Natural killer cell (primary cell): ENCODE data around the gene RBM5. TPM values are rescaled to one million over a fixed set of nuclear protein-coding genes. Genes with fewer than 3 reads are reported as not detected.

Source experiments
- ATAC-seq, 3 donors: fragments of 150-1000 bp in 2 of 3; fragments of 200-7000 bp in 1 of 3; cut with Tn5 transposase; 1 replicate in 1 of 3; 2 replicates in 2 of 3; pipeline ENCODE4 v1.10.0; 2021; ENCODE audit warnings: mild to moderate bottlenecking in 2 of 3, moderate library complexity in 2 of 3
- DNase-seq, 2 donors: peaks; one replicate each; pipeline versions ENCODE4 v3.0.0 to v3.0.0-alpha.2; 2013 to 2021; ENCODE audit warnings: mixed read lengths in 1 of 2
- H3K27ac ChIP-seq: one replicate; pipeline ENCODE4 v1.5.1; 2013; ENCODE audit warnings: mild to moderate bottlenecking, low read length
- H3K27me3 ChIP-seq: one replicate; pipeline ENCODE4 v1.6.1; 2013; ENCODE audit warnings: low read length; ENCODE audit not compliant: control insufficient read depth, insufficient read depth
- H3K36me3 ChIP-seq: one replicate; pipeline ENCODE4 v1.6.1; 2013; ENCODE audit warnings: low read length; ENCODE audit not compliant: control insufficient read depth, insufficient read depth
- H3K4me1 ChIP-seq: one replicate; pipeline ENCODE4 v1.6.1; 2013; ENCODE audit warnings: low read length; ENCODE audit not compliant: control insufficient read depth, insufficient read depth
- H3K4me3 ChIP-seq: one replicate; pipeline ENCODE4 v1.5.1; 2013; ENCODE audit warnings: low read length
- H3K9me3 ChIP-seq: one replicate; pipeline ENCODE4 v1.6.1; 2013; ENCODE audit warnings: low read length; ENCODE audit not compliant: control insufficient read depth, insufficient read depth
- H3K27ac Mint-ChIP-seq, 2 donors: one replicate each; pipeline ENCODE4 v1.8.0; 2022; ENCODE audit warnings: mild to moderate bottlenecking in 2 of 2, mixed read lengths in 2 of 2, moderate library complexity in 1 of 2
- H3K27me3 Mint-ChIP-seq, 2 donors: one replicate each; pipeline ENCODE4 v1.8.0; 2022; ENCODE audit warnings: low read depth in 2 of 2, mixed read lengths in 2 of 2
- H3K36me3 Mint-ChIP-seq: one replicate; pipeline ENCODE4 v1.8.0; 2022; ENCODE audit warnings: mixed read lengths
- H3K4me1 Mint-ChIP-seq, 2 donors: one replicate each; pipeline ENCODE4 v1.8.0; 2022; ENCODE audit warnings: mixed read lengths in 2 of 2
- H3K4me3 Mint-ChIP-seq: one replicate; pipeline ENCODE4 v1.8.0; 2022; ENCODE audit warnings: mild to moderate bottlenecking, moderate library complexity, mixed read lengths
- H3K9me3 Mint-ChIP-seq, 2 donors: one replicate each; pipeline ENCODE4 v1.8.0; 2022; ENCODE audit warnings: mixed read lengths in 2 of 2
- WGBS: methylation state at CpG from one replicate; pipeline ENCODE4 v1.1.7; 2013; ENCODE audit warnings: missing lambda C conversion rate; ENCODE audit not compliant: insufficient coverage; 5-methylcytosine and 5-hydroxymethylcytosine counted together
- intact Hi-C: fragments of 100-400 bp; cut with micrococcal nuclease; formaldehyde crosslinking; loops from one replicate; pipeline ENCODE4 v1.14.2; 2022
- total RNA-seq, 4 donors: library from RNA; stranded (reverse); fragments of 120-200 nt in 1 of 4; gene quantifications; one replicate each; pipeline versions ENCODE4 v1.2.3 to v1.2.4, GENCODE V29; 2013 to 2022
- TF ChIP-seq, protein P1 (sequence below): fragments of 200-600 bp; IDR thresholded peaks from one replicate; pipeline ENCODE4 v1.8.0; 2022; ENCODE audit warnings: antibody characterized with exemption

Gene RBM5
- total RNA-seq, 3 donors from 2014 or later (not counting 1 experiment from before 2014, with no cell fraction given): 359 to 473 (median 401) TPM

GRCh38 chr3:50123394-50124051, 34.8 kb downstream of the RBM5 start:
- H3K4me1 ChIP-seq: no peaks in the 10 kb centered on the region
- TF ChIP-seq, protein P1, sequence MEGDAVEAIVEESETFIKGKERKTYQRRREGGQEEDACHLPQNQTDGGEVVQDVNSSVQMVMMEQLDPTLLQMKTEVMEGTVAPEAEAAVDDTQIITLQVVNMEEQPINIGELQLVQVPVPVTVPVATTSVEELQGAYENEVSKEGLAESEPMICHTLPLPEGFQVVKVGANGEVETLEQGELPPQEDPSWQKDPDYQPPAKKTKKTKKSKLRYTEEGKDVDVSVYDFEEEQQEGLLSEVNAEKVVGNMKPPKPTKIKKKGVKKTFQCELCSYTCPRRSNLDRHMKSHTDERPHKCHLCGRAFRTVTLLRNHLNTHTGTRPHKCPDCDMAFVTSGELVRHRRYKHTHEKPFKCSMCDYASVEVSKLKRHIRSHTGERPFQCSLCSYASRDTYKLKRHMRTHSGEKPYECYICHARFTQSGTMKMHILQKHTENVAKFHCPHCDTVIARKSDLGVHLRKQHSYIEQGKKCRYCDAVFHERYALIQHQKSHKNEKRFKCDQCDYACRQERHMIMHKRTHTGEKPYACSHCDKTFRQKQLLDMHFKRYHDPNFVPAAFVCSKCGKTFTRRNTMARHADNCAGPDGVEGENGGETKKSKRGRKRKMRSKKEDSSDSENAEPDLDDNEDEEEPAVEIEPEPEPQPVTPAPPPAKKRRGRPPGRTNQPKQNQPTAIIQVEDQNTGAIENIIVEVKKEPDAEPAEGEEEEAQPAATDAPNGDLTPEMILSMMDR: no peak
- no peaks in the 10 kb centered on the region for H3K9me3 ChIP-seq
- intact Hi-C loops: loop anchor here (5.0 kb wide), 1 partner anchor 149 kb away; no protein-coding TSS in a partner anchor
- 77% methylated on average over 4 of the region's 4 CpGs for WGBS
- no peaks in the 10 kb centered on the region for H3K9me3 Mint-ChIP-seq
- DNase-seq (no peak), ATAC-seq (no peak)
- H3K27ac Mint-ChIP-seq: peak overlapping the region in 1 of 2 donors; percentile 45
- H3K36me3 Mint-ChIP-seq: no peaks in the 10 kb centered on the region
- peaks cover 23% of the 10 kb centered on the region for H3K36me3 ChIP-seq
- H3K4me1 Mint-ChIP-seq: peaks cover 3 to 8% of the 10 kb centered on the region in 2 donors
- H3K4me3 ChIP-seq: no peak overlapping the region
- no peak overlapping the region for H3K4me3 Mint-ChIP-seq
- H3K27me3 Mint-ChIP-seq: no peaks in the 10 kb centered on the region
- no peak overlapping the region for H3K27ac ChIP-seq
- H3K27me3 ChIP-seq: no peaks in the 10 kb centered on the region

DNA sequence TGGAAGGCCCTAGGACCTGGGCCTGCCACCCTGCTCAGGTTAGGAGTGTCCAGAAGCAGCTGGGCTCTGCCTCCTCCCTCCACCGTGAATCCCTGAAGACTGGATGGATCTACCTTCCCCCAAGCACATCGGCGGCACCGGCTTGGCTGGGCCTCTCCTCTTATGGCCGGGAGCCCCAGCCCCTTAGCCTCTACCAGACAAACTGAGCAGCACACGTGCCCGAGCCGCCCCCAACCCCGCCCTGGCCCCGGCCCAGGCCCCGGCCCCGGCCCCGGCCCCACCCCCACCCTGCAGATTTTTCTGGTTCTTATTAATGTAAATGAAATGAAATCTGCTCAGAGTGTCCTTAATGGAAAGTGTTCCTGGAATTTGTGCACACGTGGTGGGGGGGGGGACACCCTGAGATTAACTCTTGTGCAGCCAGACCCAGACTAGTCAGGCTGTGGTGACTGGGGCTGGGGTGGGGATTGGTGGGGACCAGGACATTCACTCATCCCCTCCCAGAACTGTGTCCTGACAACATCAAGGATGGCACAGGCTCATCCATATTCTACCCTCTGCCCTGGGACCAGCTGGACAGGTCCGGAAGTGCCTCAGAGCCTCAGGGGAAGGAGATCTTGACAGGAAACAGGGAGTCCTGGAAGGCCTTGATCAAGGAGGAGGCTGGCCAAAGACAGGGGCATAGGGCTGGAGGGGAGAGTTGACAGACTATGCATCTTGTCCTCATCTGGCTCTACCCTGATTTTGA, 35.5 kb downstream of the RBM5 start:
- H3K4me1 Mint-ChIP-seq: peaks cover 3 to 8% of the 10 kb centered on the region in 2 donors
- Histone ChIP-seq H3K27me3 (no peaks in the 10 kb centered on the region), H3K4me3 (no peak overlapping the region), H3K4me1 (no peaks in the 10 kb centered on the region), H3K36me3 (peaks cover 18% of the 10 kb centered on the region), H3K27ac (no peak overlapping the region), H3K9me3 (no peaks in the 10 kb centered on the region)
- DNase-seq (no peak), ATAC-seq (no peak)
- no peak overlapping the region for H3K4me3 Mint-ChIP-seq
- H3K27me3 Mint-ChIP-seq: no peaks in the 10 kb centered on the region
- WGBS: 82% methylated on average over 9 of the region's 15 CpGs
- intact Hi-C loops: loop anchor here (5.0 kb wide), 1 partner anchor 148 kb away; no protein-coding TSS in a partner anchor
- no peaks in the 10 kb centered on the region for H3K9me3 Mint-ChIP-seq
- H3K27ac Mint-ChIP-seq: no peak overlapping the region
- TF ChIP-seq, protein P1: no peak
- no peaks in the 10 kb centered on the region for H3K36me3 Mint-ChIP-seq

- intact Hi-C loops: loop anchor here (5.0 kb wide), 1 partner anchor 148 kb away; no protein-coding TSS in a partner anchor
- no peaks in the 10 kb centered on the region for H3K27me3 Mint-ChIP-seq
- ATAC-seq (no peak), DNase-seq (no peak)
- peaks cover 3 to 8% of the 10 kb centered on the region in 2 donors for H3K4me1 Mint-ChIP-seq
- H3K4me3 Mint-ChIP-seq: no peak overlapping the region
- Histone ChIP-seq H3K27ac (no peak overlapping the region), H3K36me3 (peaks cover 17% of the 10 kb centered on the region), H3K4me1 (no peaks in the 10 kb centered on the region), H3K4me3 (no peak overlapping the region), H3K27me3 (no peaks in the 10 kb centered on the region), H3K9me3 (no peaks in the 10 kb centered on the region)
- no peaks in the 10 kb centered on the region for H3K36me3 Mint-ChIP-seq
- TF ChIP-seq, protein P1: no peak
- H3K9me3 Mint-ChIP-seq: no peaks in the 10 kb centered on the region
- H3K27ac Mint-ChIP-seq: no peak overlapping the region
- WGBS: 90% methylated on average over 11 of the region's 12 CpGs
Measured at GRCh38 chr3:50124800-50125178, 36.1 kb downstream of the RBM5 start.
